HG03139 (cell line): ENCODE data around the gene NOG.

Experiments used
- ATAC-seq: cut with Tn5 transposase; IDR thresholded peaks from one replicate; pipeline ENCODE4 v1.9.1; 2021; ENCODE audit not compliant: unreplicated experiment

Gene NOG

DNA sequence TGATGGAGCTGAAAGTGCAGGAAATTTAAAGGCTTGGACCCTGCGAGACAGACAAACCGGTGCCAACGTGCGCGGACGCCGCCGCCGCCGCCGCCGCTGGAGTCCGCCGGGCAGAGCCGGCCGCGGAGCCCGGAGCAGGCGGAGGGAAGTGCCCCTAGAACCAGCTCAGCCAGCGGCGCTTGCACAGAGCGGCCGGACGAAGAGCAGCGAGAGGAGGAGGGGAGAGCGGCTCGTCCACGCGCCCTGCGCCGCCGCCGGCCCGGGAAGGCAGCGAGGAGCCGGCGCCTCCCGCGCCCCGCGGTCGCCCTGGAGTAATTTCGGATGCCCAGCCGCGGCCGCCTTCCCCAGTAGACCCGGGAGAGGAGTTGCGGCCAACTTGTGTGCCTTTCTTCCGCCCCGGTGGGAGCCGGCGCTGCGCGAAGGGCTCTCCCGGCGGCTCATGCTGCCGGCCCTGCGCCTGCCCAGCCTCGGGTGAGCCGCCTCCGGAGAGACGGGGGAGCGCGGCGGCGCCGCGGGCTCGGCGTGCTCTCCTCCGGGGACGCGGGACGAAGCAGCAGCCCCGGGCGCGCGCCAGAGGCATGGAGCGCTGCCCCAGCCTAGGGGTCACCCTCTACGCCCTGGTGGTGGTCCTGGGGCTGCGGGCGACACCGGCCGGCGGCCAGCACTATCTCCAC, at the start of gene NOG:
NOG (plus strand) TSS at position 54 of the 674 bp plus-strand sequence; CDS start at position 579, 525 bp downstream.
- ATAC-seq = no peak

DNA sequence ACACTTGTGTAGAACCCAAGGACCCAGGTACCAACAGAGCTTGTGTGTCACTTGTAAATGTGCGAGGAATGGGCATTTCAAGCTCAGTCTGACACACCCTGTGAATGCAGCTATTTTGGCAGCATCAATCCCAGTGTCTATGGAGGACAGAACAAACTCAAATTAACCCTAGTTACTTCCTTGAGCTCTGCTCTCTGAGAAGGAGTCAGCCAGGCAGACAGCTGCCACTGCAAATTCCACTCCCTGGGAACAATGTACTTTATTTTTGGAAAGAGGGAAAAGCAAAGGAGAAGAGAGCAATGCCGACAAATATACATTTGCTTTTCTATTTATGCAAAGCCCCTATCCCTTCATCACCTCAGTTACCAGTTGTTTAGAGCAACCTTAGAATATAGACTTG, 48.4 kb upstream of the NOG start:
- ATAC-seq = no peak

- ATAC-seq = no peak
Measured at GRCh38 chr17:56545930-56546329, 47.6 kb upstream of the NOG start.

DNA sequence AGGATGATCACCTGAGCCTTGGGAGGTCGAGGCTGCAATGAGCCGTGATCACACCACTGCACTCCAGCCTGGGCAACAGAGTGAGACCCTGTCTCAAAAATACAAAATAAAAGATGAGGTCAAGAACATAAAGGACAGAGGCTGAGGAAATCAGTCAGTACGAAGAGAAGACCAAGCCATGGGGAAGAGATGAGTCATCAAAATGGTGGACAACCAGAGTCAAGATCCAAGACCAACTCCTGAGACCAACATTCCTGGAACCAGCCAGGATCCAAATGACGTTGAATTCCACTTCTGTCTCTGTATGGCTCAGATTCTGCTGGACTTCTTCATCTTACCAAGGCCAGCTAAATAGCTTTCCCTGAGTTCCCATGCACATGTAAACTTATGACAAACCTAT, 44.8 kb upstream of the NOG start:
- no peak for ATAC-seq

DNA sequence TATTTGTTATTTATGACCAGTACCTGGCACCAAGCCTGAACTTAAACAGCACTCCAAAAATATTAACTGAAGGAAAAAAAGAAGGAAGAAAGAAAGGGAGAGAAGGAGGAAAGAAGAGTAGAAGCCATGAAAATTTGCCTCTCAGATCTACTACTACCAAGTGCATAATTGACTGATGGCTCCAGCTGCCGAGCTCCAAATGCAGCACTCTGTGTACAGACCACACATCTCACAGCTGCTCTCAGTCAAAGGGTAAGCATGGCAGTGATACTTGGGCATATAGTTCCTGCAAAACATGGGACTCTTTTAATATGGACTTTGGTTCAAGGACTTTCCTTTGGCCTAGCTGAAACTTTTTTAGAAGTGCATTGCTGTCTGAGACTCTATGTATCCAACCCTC, 44.0 kb upstream of the NOG start:
- no peak for ATAC-seq

DNA sequence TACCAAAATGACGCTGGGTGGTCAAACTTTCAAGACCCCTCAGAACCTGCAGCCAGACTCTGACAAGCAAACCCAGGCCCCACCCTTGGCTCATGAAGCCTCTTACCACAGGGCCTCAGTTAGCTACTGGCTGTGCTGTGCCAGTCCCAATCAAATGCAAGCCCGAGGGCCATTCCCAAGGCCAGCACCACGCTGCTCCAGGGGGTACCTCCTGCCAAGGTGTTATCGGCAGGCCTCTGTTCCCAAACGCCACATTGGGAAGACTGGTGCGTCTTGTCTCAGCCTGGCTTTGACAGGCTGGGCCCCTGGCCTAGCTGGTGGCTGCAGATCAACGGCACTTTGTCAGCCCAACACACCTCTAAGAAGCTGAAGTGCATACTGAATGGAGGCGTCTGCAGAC, 35.8 kb upstream of the NOG start:
- ATAC-seq = no peak

DNA sequence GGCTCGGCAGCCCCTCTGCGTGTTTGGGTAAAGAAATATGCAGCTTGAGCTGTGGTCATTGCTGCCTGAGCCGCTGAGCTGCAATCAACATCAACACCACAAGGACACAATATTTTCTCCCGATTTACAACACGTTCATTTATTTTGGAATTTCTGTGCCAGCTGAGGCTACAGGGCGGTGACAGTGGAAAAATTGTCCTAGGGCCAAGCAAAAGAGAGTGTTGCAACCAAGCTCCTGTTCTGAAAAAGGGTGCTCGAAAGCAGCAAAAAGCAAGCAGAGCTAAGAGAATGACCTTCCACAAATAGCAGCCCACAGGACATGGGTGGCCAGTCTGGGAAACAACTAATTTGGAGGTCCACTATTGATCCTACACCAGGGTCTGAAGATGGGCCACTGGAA, 35.4 kb upstream of the NOG start:
- ATAC-seq = no peak

DNA sequence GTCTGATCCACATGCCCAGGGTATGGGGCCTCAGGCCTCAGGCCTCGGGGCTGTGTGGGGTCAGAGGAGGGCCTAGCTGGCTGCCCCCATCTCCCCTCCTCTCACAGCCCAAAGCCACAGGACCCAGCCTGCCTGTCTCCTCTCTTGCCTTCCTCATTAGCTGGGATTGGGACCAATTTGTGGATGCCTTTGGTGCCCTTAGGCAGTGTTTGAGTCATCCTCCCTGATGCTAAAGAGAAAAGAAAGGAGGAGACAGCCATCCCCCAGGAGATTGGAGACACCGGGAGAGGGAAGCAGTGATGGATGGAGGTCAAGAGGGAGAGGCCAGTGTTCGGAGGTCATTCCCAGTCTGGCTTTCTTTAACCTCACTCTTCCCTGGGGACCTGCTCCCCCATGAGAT, 23.3 kb upstream of the NOG start:
- ATAC-seq = no peak

- no peak for ATAC-seq
Measured at GRCh38 chr17:56571456-56571855, 22.0 kb upstream of the NOG start.

DNA sequence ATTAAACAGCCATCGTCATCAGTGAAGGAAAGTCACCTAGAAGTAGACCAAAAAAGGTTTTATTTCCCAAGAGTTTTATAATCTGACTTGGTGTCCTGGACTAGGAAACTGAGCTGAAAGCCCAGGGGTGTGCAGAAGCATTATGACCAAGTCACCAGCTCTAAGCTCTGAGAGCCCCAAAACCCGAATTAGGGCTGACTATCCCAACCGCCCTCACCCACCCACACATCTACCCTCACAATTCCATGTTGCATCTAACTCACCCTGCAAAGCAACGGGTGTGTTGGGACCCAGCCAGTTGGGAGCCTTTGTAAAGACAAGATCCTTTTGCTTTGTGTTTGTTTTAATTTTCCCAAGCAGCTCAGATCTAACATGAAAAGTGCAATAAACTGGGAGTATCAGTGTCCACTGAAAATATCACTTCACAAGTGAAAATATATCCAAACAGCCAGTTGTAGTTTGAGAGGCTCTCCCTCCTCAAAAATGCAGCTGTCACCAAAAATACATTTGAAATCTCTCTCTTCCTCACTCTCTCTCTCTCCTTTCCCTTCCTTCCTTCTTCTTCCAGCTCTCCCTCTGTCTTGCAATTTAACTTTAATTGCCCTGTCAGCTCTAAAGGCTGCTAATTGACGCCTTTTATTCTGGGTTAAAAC, 16.2 kb upstream of the NOG start:
- no peak for ATAC-seq

- no peak for ATAC-seq
Measured at GRCh38 chr17:56577843-56578204, 15.7 kb upstream of the NOG start.

GRCh38 chr17:56581635-56582627, 11.6 kb upstream of the NOG start:
- no peak for ATAC-seq

DNA sequence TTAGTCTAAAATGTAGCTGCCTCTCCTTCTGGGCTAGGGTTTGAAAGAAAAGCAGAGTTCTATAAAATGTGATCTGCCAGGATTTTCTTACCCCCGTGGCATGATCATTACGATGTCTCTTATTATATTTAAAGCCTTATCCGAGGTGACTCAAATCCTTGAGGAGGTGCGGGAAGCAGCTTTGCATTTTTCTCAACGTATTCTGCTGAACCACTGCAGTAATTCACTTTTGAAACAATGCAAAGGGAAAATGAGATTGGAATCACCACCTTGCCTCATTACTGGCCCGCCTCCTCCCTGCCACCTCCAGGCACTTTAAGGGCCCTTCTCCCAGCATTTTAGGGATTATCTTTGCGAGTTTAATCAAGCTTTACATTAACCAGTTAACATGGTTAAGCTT, 9.7 kb upstream of the NOG start:
- ATAC-seq = no peak

GRCh38 chr17:56587298-56587697, 6.2 kb upstream of the NOG start:
- no peak for ATAC-seq

GRCh38 chr17:56592487-56593085, 913 bp upstream of the NOG start:
- no peak for ATAC-seq

DNA sequence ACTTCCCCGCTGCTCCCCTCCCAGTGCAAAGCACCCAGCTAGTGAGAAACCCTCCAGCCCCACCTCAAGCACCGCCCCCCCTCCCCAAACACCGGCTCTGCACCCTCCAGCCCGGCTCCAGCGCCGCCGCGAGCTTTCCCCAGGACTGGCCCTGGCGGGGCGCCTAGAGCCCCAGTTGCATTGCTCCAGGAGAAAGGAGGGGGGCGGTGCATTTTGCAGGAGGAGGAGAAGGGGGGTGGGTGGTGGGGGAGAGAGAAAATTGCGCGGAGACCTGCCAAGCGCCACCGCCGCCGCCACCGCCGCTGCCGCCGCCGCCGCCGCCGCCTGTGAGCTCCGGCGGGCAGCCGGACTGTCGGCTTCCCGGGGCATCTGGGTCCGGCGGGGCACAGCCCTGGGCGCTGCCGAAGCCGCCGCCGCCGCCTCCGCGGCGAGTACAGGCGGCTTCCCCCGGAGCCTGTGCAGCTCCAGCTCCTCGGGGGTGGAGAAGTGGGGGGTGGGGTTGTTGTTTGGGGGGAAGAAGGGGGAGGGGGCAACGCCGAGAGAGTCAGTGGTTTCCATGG, 333 bp upstream of the NOG start:
- no peak for ATAC-seq

DNA sequence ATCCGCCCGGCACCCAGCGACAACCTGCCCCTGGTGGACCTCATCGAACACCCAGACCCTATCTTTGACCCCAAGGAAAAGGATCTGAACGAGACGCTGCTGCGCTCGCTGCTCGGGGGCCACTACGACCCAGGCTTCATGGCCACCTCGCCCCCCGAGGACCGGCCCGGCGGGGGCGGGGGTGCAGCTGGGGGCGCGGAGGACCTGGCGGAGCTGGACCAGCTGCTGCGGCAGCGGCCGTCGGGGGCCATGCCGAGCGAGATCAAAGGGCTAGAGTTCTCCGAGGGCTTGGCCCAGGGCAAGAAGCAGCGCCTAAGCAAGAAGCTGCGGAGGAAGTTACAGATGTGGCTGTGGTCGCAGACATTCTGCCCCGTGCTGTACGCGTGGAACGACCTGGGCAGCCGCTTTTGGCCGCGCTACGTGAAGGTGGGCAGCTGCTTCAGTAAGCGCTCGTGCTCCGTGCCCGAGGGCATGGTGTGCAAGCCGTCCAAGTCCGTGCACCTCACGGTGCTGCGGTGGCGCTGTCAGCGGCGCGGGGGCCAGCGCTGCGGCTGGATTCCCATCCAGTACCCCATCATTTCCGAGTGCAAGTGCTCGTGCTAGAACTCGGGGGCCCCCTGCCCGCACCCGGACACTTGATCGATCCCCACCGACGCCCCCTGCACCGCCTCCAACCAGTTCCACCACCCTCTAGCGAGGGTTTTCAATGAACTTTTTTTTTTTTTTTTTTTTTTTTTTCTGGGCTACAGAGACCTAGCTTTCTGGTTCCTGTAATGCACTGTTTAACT, 1.0 kb downstream of the NOG start:
- ATAC-seq = no peak

GRCh38 chr17:56595108-56595418, 1.6 kb downstream of the NOG start:
- ATAC-seq = no peak

DNA sequence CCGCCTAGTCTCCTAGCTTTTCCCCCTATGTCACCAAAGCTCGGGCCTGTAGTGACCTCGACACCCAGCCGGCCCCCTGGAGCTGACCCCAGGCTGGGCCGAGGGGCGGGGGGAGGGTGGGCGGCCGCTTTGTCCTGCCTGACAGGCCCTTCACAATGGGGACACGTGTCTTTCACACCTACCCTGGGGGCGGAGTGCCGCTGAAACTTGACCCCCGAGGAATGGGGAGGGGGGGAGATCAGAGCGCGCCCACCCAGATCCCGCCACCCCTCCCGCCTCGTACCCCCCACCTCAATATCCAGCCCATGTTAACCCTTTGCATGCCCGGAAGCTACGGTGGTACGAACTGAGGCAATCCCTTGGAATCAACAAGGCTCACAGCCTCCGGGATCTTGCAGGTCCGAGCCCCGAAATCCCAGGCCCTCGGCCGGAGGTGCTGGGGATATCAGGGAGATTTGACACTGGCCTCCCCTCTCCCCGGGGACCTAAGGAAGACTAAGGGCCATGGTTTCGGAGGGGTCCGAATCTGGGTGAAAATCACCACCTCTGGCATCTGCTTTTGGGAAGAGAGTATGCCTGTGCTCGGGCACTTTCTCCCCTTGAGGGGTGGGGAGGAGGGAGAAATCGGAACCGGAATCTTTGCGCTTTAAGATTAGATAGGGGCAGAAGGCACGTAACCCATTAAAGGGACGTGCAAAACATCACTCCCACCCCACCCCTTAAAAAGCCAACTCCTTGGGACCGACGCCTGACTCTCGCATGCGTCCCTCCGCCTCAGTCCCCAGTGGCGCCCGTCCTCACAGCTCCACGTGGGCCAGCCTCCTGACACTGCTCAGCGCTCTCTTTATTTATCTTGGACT, 2.6 kb downstream of the NOG start:
- no peak for ATAC-seq
